CD4-positive, alpha-beta T cell treated with Interleukin-21 for 1 hour (primary cell): ENCODE data around the gene ZNF205.
"Not testable (repeated sequence)": the region's sequence is repeated elsewhere in the genome, so short reads cannot be mapped to it uniquely, and the experiment has no call there.

Experiments used
- DNase-seq: peaks from one replicate; pipeline ENCODE4 v3.0.0-alpha.2; 2020

ZNF205 gene

GRCh38 chr16:3112058-3112880 is at the start of gene ZNF205:
Gene ZNF205, plus strand, starts transcription at chr16:3112586. Its CDS starts 845 bp downstream, at chr16:3113431.
- DNase-seq = no peak

- no peak for DNase-seq
Observed at GRCh38 chr16:3063625-3064386, 48.6 kb upstream of the ZNF205 start.

GRCh38 chr16:3065069-3065741 is 47.2 kb upstream of the ZNF205 start, which contains the start of gene IL32:
Gene IL32, plus strand, starts transcription at chr16:3065640. Its CDS starts 172 bp downstream, at chr16:3065812.
- peak; percentile 88 for DNase-seq

- DNase-seq = no peak
Observed at GRCh38 chr16:3065742-3066439, 46.5 kb upstream of the ZNF205 start.

- DNase-seq = no peak
Observed at GRCh38 chr16:3066440-3066748, 46.0 kb upstream of the ZNF205 start.

GRCh38 chr16:3068487-3068886 is 43.9 kb upstream of the ZNF205 start:
- DNase-seq = peak; percentile 57

GRCh38 chr16:3069146-3069545 is 43.2 kb upstream of the ZNF205 start:
- DNase-seq = not testable (repeated sequence)

- DNase-seq = peak; percentile 51
Observed at GRCh38 chr16:3070608-3071111, 41.7 kb upstream of the ZNF205 start.

GRCh38 chr16:3071655-3072054 is 40.7 kb upstream of the ZNF205 start:
- peak; percentile 35 for DNase-seq

- DNase-seq = peak; percentile 57
Observed at GRCh38 chr16:3072148-3072547, 40.2 kb upstream of the ZNF205 start.

GRCh38 chr16:3072576-3073263 is 39.7 kb upstream of the ZNF205 start:
- peak; percentile 67 for DNase-seq

GRCh38 chr16:3073448-3073847 is 38.9 kb upstream of the ZNF205 start:
- DNase-seq = no peak

- peak; percentile 90 for DNase-seq
Observed at GRCh38 chr16:3074860-3075522, 37.4 kb upstream of the ZNF205 start.

GRCh38 chr16:3075523-3075915 is 36.9 kb upstream of the ZNF205 start:
- DNase-seq = peak; percentile 26

- DNase-seq = not testable (repeated sequence)
Observed at GRCh38 chr16:3075946-3076345, 36.4 kb upstream of the ZNF205 start.

GRCh38 chr16:3076577-3076976 is 35.8 kb upstream of the ZNF205 start:
- no peak for DNase-seq

- no peak for DNase-seq
Observed at GRCh38 chr16:3080024-3080423, 32.4 kb upstream of the ZNF205 start.

GRCh38 chr16:3081957-3082356 is 30.4 kb upstream of the ZNF205 start:
- not testable (repeated sequence) for DNase-seq

GRCh38 chr16:3083408-3083807 is 29.0 kb upstream of the ZNF205 start:
- DNase-seq = not testable (repeated sequence)

- no peak for DNase-seq
Observed at GRCh38 chr16:3084491-3084890, 27.9 kb upstream of the ZNF205 start.

- DNase-seq = no peak
Observed at GRCh38 chr16:3084969-3085670, 27.3 kb upstream of the ZNF205 start.
